Left lung (tissue), 10 donors: Measurements from ENCODE around the gene NRL. TPM values are rescaled to one million over a fixed set of nuclear protein-coding genes. Genes with fewer than 3 reads are reported as not detected.
A peak's percentile ranks its signal among the peaks of the same experiment; 100 is the strongest.

Experiments
- ATAC-seq: fragments of 200-7000 bp; cut with Tn5 transposase; one replicate; pipeline ENCODE4 v1.9.1; 2020; ENCODE audit warnings: moderate library complexity
- DNase-seq, 4 donors: peaks; one replicate each; pipeline ENCODE4 v3.0.0-alpha.2; 2013 to 2020
- H3K27ac ChIP-seq, 2 donors: fragments of 200-600 bp; sonication (generic) in 1 of 2; one replicate each; pipeline versions ENCODE4 v1.5.0 to v1.8.0; 2020 to 2021
- H3K27me3 ChIP-seq, 2 donors: fragments of 200-600 bp; sonication (generic) in 1 of 2; one replicate each; pipeline versions ENCODE4 v1.5.0 to v1.8.0; 2020 to 2021
- H3K36me3 ChIP-seq, 2 donors: fragments of 200-600 bp; sonication (generic) in 1 of 2; one replicate each; pipeline versions ENCODE4 v1.5.0 to v1.8.0; 2020 to 2021
- H3K4me1 ChIP-seq, 2 donors: fragments of 200-600 bp; one replicate each; pipeline ENCODE4 v1.8.0; 2021
- H3K4me3 ChIP-seq, 2 donors: fragments of 200-600 bp; sonication (generic) in 1 of 2; one replicate each; pipeline versions ENCODE4 v1.5.0 to v1.8.0; 2020 to 2021; ENCODE audit warnings: mild to moderate bottlenecking in 1 of 2
- H3K9me3 ChIP-seq, 2 donors: fragments of 200-600 bp; sonication (generic) in 1 of 2; one replicate each; pipeline versions ENCODE4 v1.5.0 to v1.8.0; 2020 to 2021
- intact Hi-C, 2 donors: fragments of 100-400 bp; cut with DNase I; formaldehyde crosslinking; loops; one replicate each; pipeline versions ENCODE4 v1.11.2 to v1.14.2; 2022
- polyA plus RNA-seq, 6 donors: library from polyadenylated mRNA; unstranded; fragments of 120-200 nt; gene quantifications; one replicate each; pipeline ENCODE4 v1.2.1, GENCODE V29; 2013; ENCODE audit not compliant: insufficient read length in 6 of 6
- total RNA-seq, 2 donors: library from RNA; stranded (reverse); fragmentation: NEBNext Ultra II Directional; extraction: Animal tissue kit (Norgen Biotek cat#: 25700); gene quantifications; one replicate each; pipeline ENCODE4 v1.2.1, GENCODE V29; 2021
- TF ChIP-seq, protein P1 (sequence below), 2 donors: fragments of 200-600 bp; sonication (generic) in 1 of 2; IDR thresholded peaks; one replicate each; pipeline versions ENCODE4 v1.5.0 to v1.8.0; 2021; ENCODE audit warnings: antibody characterized with exemption in 2 of 2
- donor health status: DM: no; HTN: yes; CAD: no.
- donor health status: DM: no; HTN: no; CAD: no.

Gene NRL
- total and polyA plus RNA-seq, 8 donors, result 0.97 to 2.7 (median 1.6) TPM

- peaks cover 0 to 20% of the 10 kb centered on the region in 2 donors for H3K27me3 ChIP-seq
- no peaks in the 10 kb centered on the region for H3K9me3 ChIP-seq
- H3K36me3 ChIP-seq, result no peaks in the 10 kb centered on the region
- TF ChIP-seq, protein P1, sequence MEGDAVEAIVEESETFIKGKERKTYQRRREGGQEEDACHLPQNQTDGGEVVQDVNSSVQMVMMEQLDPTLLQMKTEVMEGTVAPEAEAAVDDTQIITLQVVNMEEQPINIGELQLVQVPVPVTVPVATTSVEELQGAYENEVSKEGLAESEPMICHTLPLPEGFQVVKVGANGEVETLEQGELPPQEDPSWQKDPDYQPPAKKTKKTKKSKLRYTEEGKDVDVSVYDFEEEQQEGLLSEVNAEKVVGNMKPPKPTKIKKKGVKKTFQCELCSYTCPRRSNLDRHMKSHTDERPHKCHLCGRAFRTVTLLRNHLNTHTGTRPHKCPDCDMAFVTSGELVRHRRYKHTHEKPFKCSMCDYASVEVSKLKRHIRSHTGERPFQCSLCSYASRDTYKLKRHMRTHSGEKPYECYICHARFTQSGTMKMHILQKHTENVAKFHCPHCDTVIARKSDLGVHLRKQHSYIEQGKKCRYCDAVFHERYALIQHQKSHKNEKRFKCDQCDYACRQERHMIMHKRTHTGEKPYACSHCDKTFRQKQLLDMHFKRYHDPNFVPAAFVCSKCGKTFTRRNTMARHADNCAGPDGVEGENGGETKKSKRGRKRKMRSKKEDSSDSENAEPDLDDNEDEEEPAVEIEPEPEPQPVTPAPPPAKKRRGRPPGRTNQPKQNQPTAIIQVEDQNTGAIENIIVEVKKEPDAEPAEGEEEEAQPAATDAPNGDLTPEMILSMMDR (IDR thresholded peaks at IDR 0.05), result no peak
- H3K4me1 ChIP-seq, result no peaks in the 10 kb centered on the region
- intact Hi-C loops, result no loop called here
- no peak overlapping the region for H3K27ac ChIP-seq
- H3K4me3 ChIP-seq, result no peak overlapping the region
- peak in 1 of 4 donors; percentile 40 for DNase-seq
- ATAC-seq, result no peak
These were observed 42.3 kb downstream of the NRL start for GRCh38 chr14:24072436-24072835.

GRCh38 chr14:24071836-24072430 lies 42.8 kb downstream of the NRL start:
- ATAC-seq (no peak), DNase-seq (peak in 1 of 4 donors; percentile 33)
- TF ChIP-seq, protein P1 (IDR thresholded peaks at IDR 0.05), result no peak
- Histone ChIP-seq H3K36me3 (no peaks in the 10 kb centered on the region), H3K27me3 (peaks cover 0 to 20% of the 10 kb centered on the region in 2 donors), H3K9me3 (no peaks in the 10 kb centered on the region), H3K4me1 (no peaks in the 10 kb centered on the region), H3K27ac (no peak overlapping the region), H3K4me3 (no peak overlapping the region)
- intact Hi-C loops, result no loop called here

GRCh38 chr14:24071144-24071697 lies 43.5 kb downstream of the NRL start, which contains the start of gene CPNE6:
TSS of gene CPNE6 (plus strand) at chr14:24071562. CDS start at chr14:24072937, 1,375 bp downstream.
- no peaks in the 10 kb centered on the region for H3K36me3 ChIP-seq
- no peak for ATAC-seq
- intact Hi-C loops, result no loop called here
- H3K27ac ChIP-seq, result no peak within 1 kb of the TSS
- no peaks in the 10 kb centered on the region for H3K4me1 ChIP-seq
- DNase-seq, result peak in 1 of 4 donors; percentile 51
- TF ChIP-seq, protein P1 (IDR thresholded peaks at IDR 0.05), result no peak
- no peak within 1 kb of the TSS for H3K4me3 ChIP-seq
- H3K9me3 ChIP-seq, result no peaks in the 10 kb centered on the region
- peaks cover 0 to 20% of the 10 kb centered on the region in 2 donors for H3K27me3 ChIP-seq

DNA sequence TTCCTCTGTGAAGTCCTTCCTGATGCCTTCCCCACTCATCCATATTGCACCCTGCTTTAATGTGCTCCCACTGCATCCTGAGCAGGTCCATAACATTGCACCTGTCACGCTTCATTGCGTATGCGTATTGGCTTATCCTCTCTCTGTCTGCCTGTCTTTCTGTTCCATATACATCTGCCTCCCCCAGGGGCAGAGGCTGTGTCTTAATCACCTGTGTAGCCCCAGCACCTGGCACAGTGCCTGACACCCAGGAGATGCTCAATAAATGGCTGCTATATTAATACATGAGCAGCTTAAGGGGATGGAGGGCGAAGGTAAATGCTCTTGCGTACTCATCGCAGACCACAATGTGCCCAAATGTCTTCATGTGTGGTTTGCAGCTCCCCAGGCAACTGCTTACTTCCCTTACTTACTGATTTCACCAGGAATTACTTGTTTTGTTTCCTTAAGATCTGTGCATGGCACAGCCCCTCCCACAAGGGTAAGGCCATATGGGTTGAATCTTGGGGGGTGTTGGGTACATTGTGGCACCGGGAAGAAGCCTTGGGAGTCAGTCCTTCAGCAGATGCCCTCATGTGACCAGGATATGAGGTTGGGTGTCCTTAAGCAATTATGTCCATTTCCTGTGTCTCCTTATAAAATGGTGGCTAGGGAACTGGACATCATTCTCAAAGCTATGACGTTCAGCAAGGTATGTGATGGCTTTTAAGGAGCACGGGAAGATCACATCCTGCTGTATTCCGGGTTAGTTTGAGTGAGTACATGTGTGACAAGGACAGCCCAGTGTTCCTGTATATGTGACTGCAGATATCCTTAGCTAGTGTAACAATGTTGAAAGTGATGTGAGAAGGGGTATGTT lies 44.2 kb downstream of the NRL start:
- intact Hi-C loops, result no loop called here
- Histone ChIP-seq H3K36me3 (no peaks in the 10 kb centered on the region), H3K9me3 (no peaks in the 10 kb centered on the region), H3K4me1 (no peaks in the 10 kb centered on the region), H3K4me3 (no peak overlapping the region), H3K27ac (no peak overlapping the region), H3K27me3 (peaks cover 0 to 20% of the 10 kb centered on the region in 2 donors)
- ATAC-seq (no peak), DNase-seq (no peak)
- TF ChIP-seq, protein P1 (IDR thresholded peaks at IDR 0.05), result no peak

- Histone ChIP-seq H3K4me3 (no peak overlapping the region), H3K27ac (no peak overlapping the region), H3K27me3 (peaks cover 0 to 20% of the 10 kb centered on the region in 2 donors), H3K4me1 (no peaks in the 10 kb centered on the region), H3K36me3 (no peaks in the 10 kb centered on the region), H3K9me3 (no peaks in the 10 kb centered on the region)
- ATAC-seq (no peak), DNase-seq (no peak)
- intact Hi-C loops, result no loop called here
- TF ChIP-seq, protein P1 (IDR thresholded peaks at IDR 0.05), result no peak
These were observed 45.4 kb downstream of the NRL start for GRCh38 chr14:24069411-24069735.
